Measurements from ENCODE around the gene RUNX2. TPM values are rescaled to one million over a fixed set of nuclear protein-coding genes. Genes with fewer than 3 reads are reported as not detected.
A peak's percentile ranks its signal among the peaks of the same experiment; 100 is the strongest.

Gene RUNX2
- total and polyA plus RNA-seq, 9 of the 15 experiments (the other 6 are each of a cell fraction or from before 2014, with no cell fraction given): 0.29 to 1.00 (median 0.43) TPM

DNA sequence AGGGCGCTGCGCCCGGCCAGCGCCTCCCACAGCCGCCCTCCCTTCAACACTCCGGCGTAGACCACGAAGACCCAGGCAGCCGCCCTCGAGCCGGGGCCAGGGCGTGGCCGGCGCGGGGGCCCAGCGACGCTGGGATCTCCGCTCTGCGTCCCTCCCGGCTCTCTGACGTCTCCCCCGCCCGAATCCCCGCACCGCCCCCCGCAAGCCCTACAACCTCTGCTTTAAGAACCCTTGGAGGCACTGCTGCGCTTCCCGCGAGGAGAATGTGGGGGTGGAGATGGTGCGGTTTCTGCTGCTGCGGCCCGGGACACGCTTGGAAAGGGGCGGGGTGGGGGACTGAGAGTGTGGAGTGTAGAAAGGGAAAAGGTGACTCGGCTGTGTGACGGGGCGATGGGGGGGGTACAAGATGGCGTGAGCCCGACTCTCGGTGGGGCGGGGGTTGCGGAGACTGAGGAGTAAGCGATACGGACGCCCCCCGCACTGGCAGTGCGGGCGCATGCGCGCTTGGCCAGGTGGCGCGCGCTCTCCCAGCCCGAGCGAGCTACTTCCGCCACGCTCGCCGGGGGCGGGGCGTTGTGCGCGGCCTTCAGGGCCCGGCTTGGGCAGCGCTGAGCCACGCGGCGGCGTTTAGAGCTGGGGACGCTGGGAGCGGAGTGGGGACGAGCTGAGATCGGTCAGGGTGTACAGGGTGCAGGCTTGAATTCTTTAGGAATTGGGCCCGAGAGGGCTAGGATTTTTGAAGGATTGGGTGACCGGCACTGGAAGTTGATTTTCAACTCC, 49.6 kb downstream of the RUNX2 start, which contains the start of gene SUPT3H (continued):
- TF ChIP-seq RREB1 (CRISPR knock-in tag; IDR thresholded peaks at IDR 0.05): no peak
- TF ChIP-seq MYNN (IDR thresholded peaks at IDR 0.05): peak; percentile 48; the same call in 1 of the 2 replicates
- no peak for TF ChIP-seq MYNN (CRISPR knock-in tag; IDR thresholded peaks at IDR 0.05)
- TF ChIP-seq SFPQ (IDR thresholded peaks at IDR 0.05; ENCODE audit: low read depth, low read length): no peak
- TF ChIP-seq NR2F6 (CRISPR knock-in tag; IDR thresholded peaks at IDR 0.05): 0 out of 2 replicates have a peak, but pooled peaks have one; percentile 41
- TF ChIP-seq ZNF212 (CRISPR knock-in tag; IDR thresholded peaks at IDR 0.05): no peak
- no peak for TF ChIP-seq ATF2 (CRISPR knock-in tag; IDR thresholded peaks at IDR 0.05)
- TF ChIP-seq SLC30A9 (CRISPR knock-in tag; IDR thresholded peaks at IDR 0.05): no peak
- TF ChIP-seq, protein P1, sequence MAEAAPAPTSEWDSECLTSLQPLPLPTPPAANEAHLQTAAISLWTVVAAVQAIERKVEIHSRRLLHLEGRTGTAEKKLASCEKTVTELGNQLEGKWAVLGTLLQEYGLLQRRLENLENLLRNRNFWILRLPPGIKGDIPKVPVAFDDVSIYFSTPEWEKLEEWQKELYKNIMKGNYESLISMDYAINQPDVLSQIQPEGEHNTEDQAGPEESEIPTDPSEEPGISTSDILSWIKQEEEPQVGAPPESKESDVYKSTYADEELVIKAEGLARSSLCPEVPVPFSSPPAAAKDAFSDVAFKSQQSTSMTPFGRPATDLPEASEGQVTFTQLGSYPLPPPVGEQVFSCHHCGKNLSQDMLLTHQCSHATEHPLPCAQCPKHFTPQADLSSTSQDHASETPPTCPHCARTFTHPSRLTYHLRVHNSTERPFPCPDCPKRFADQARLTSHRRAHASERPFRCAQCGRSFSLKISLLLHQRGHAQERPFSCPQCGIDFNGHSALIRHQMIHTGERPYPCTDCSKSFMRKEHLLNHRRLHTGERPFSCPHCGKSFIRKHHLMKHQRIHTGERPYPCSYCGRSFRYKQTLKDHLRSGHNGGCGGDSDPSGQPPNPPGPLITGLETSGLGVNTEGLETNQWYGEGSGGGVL (CRISPR knock-in tag; IDR thresholded peaks at IDR 0.05): no peak
- peak; percentile 100 for TF ChIP-seq RBFOX2 (IDR thresholded peaks at IDR 0.05; ENCODE audit: low read depth, low read length)
- TF ChIP-seq ZNF121 (CRISPR knock-in tag; conservative IDR thresholded peaks at IDR 0.05): no peak; the same call in 1 of the 2 replicates
- no peak for TF ChIP-seq ZNF445 (CRISPR knock-in tag; IDR thresholded peaks at IDR 0.05; ENCODE audit: low read depth)
- no peak for TF ChIP-seq ZKSCAN3 (CRISPR knock-in tag; IDR thresholded peaks at IDR 0.05)

Measured in K562 (cell line).